Left ventricle myocardium inferior (tissue), 1 donor: ENCODE results near the gene TRIM24. TPM values are rescaled to one million over a fixed set of nuclear protein-coding genes. Genes with fewer than 3 reads are reported as not detected.

Source experiments
- DNase-seq: peaks from one replicate; pipeline ENCODE4 v3.0.0-alpha.2; 2020
- H3K27ac ChIP-seq: fragments of 200-600 bp; replicated peaks from 2 replicates; pipeline ENCODE4 v1.8.0; 2021
- H3K27me3 ChIP-seq: fragments of 200-600 bp; 2 replicates; pipeline ENCODE4 v1.8.0; 2021; ENCODE audit warnings: low read depth
- H3K36me3 ChIP-seq: fragments of 200-600 bp; 2 replicates; pipeline ENCODE4 v1.8.0; 2021
- H3K4me1 ChIP-seq: fragments of 200-600 bp; 2 replicates; pipeline ENCODE4 v1.8.0; 2021
- H3K4me3 ChIP-seq: fragments of 200-600 bp; 2 replicates; pipeline ENCODE4 v1.8.0; 2021; ENCODE audit warnings: mild to moderate bottlenecking, moderate library complexity
- H3K9me3 ChIP-seq: fragments of 200-600 bp; replicated peaks from 2 replicates; pipeline ENCODE4 v1.8.0; 2021
- intact Hi-C: fragments of 100-400 bp; cut with micrococcal nuclease; formaldehyde crosslinking; loops from one replicate; pipeline ENCODE4 v1.11.0; 2022
- total RNA-seq: library from RNA; stranded (reverse); fragmentation: NEBNext Ultra II Directional; extraction: Animal tissue kit (Norgen Biotek cat#: 25700); gene quantifications from one replicate; pipeline ENCODE4 v1.2.1, GENCODE V29; 2021
- TF ChIP-seq, protein P1 (sequence below): fragments of 200-600 bp; IDR thresholded peaks from 2 replicates; pipeline ENCODE4 v1.8.0; 2021; ENCODE audit warnings: antibody characterized with exemption, mild to moderate bottlenecking, borderline replicate concordance
- donor health status: DM: no; HTN: yes; CAD: no; lungs with severe emphysema.

TRIM24 gene
- total RNA-seq, 1 donor from 2014 or later, result 18.8 TPM

DNA sequence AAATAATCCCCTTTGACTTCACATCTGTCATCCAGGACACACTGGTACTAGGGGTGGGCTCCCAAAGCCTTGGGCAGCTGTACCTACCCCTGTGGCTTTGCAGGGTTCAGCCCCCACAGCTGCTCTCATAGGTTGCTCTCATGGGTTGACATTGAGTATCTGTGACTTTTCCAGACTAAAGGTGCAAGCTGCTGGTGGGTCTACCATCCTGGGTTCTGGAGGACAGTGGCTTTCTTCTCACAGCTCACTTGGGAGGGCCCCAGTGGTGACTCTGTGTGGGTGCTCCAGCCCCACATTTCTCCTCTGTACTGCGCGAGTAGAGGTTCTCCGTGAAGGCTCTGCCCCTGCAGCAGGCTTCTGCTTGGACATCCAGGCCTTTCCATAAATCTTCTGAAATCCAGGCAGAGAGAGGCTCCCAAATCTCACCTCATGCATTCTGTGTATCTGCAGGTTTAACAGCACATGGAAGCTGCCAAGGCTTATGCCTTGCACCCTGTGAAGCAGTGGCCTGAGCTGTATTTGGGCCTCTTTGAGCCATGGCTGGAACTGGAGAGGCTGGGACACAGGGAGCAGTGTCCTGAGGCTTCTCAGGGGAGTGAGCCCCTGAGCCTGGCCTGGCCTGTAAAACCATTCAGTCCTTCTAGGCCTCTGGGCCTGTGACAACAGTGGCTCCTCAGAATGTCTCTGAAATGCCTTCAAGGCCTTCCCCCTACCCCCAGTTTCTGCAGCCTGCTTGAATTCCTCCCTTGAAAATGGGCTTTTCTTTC lies 52.2 kb downstream of the TRIM24 start:
- Histone ChIP-seq H3K4me1 (peaks cover 15% of the 10 kb centered on the region), H3K36me3 (peaks cover 29% of the 10 kb centered on the region), H3K27ac (no peak overlapping the region), H3K27me3 (no peaks in the 10 kb centered on the region), H3K9me3 (no peaks in the 10 kb centered on the region), H3K4me3 (no peak overlapping the region)
- intact Hi-C loops, result no loop called here
- TF ChIP-seq, protein P1, sequence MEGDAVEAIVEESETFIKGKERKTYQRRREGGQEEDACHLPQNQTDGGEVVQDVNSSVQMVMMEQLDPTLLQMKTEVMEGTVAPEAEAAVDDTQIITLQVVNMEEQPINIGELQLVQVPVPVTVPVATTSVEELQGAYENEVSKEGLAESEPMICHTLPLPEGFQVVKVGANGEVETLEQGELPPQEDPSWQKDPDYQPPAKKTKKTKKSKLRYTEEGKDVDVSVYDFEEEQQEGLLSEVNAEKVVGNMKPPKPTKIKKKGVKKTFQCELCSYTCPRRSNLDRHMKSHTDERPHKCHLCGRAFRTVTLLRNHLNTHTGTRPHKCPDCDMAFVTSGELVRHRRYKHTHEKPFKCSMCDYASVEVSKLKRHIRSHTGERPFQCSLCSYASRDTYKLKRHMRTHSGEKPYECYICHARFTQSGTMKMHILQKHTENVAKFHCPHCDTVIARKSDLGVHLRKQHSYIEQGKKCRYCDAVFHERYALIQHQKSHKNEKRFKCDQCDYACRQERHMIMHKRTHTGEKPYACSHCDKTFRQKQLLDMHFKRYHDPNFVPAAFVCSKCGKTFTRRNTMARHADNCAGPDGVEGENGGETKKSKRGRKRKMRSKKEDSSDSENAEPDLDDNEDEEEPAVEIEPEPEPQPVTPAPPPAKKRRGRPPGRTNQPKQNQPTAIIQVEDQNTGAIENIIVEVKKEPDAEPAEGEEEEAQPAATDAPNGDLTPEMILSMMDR, result no peak
- DNase-seq, result no peak

DNA sequence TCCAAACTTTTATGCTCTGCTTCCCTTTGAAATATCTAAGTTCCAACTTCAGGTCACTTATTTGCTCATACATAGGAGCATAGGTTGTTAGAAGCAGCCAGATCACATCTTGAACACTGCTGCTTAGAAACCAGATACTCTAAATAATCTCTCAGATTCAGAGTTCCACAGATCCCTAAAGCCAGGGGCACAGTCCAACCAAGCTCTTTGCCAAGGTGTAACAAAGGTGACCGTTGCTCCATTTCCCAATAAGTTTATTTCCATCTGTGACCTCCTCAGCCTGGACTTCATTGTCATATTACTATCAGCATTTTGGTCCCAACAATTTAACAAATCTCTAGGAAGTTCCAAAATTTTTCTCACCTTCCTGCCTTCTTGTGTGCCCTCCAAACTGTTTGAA lies 52.8 kb downstream of the TRIM24 start:
- Histone ChIP-seq H3K4me3 (no peak overlapping the region), H3K9me3 (no peaks in the 10 kb centered on the region)
- TF ChIP-seq, protein P1, result no peak

DNA sequence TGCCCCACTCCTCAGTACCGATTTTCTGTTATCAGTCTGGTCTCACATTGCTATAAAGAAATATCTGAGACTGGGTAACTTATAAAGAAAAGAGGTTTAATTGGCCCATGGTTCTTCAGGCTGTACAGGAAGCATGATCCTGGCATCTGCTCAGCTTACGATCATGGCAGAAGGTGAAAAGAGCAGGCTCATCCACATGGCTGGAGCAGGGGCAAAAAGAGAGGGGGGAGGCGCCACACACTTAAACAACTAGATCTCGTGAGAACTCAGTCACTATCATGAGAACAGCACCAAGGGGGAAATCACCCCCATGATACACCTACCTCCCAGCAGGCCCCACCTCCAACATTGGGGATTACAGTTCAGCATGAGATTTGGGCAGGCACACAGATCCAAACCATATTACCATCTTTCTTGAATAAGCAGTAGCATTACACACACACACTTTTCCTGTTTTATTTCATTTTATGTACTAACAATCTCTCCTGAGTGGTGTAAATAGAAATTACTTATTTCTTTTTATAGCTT lies 53.3 kb downstream of the TRIM24 start:
- intact Hi-C loops, result no loop called here

More for the DNA sequence above, 52.8 kb downstream of the TRIM24 start:
- Histone ChIP-seq H3K4me1 (peaks cover 15% of the 10 kb centered on the region), H3K27ac (no peak overlapping the region), H3K27me3 (no peaks in the 10 kb centered on the region), H3K36me3 (peaks cover 34% of the 10 kb centered on the region)
- intact Hi-C loops, result no loop called here
- no peak for DNase-seq

GRCh38 chr7:138514044-138514443 lies 54.0 kb downstream of the TRIM24 start:
- Histone ChIP-seq H3K9me3 (no peaks in the 10 kb centered on the region), H3K4me1 (peaks cover 15% of the 10 kb centered on the region), H3K36me3 (peaks cover 40% of the 10 kb centered on the region), H3K27ac (no peak overlapping the region), H3K27me3 (no peaks in the 10 kb centered on the region), H3K4me3 (no peak overlapping the region)
- intact Hi-C loops, result no loop called here
- TF ChIP-seq, protein P1, result no peak
- DNase-seq, result no peak

More for the DNA sequence above, 53.3 kb downstream of the TRIM24 start:
- Histone ChIP-seq H3K9me3 (no peaks in the 10 kb centered on the region), H3K27me3 (no peaks in the 10 kb centered on the region), H3K4me1 (peaks cover 15% of the 10 kb centered on the region), H3K4me3 (no peak overlapping the region), H3K27ac (no peak overlapping the region), H3K36me3 (peaks cover 34% of the 10 kb centered on the region)
- no peak for DNase-seq
- TF ChIP-seq, protein P1, result no peak

DNA sequence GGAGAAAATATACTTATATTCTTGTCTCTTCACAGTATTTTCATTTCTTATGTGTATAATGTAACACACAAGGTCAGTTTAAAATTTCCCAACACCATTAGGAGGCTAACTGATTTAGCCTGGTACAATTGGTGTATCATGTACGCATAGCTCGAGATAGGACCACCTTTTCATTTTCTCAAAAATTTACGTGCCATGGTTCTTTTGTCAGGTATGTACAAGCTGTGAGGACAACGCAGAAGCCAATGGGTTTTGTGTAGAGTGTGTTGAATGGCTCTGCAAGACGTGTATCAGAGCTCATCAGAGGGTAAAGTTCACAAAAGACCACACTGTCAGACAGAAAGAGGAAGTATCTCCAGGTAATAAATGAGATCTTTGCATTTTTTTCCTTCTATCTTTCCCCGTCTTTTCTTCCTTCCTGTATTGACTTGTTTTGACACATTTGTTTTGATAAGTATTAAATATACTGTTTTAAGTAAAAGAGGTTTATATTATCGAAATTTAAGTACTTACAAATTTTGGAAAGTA lies 55.0 kb downstream of the TRIM24 start:
- H3K36me3 ChIP-seq, result peaks cover 51% of the 10 kb centered on the region
- intact Hi-C loops, result no loop called here
- peaks cover 15% of the 10 kb centered on the region for H3K4me1 ChIP-seq

More for the DNA sequence above, 55.0 kb downstream of the TRIM24 start:
- TF ChIP-seq, protein P1, result no peak
- H3K27me3 ChIP-seq, result no peaks in the 10 kb centered on the region
- no peaks in the 10 kb centered on the region for H3K9me3 ChIP-seq
- no peak overlapping the region for H3K27ac ChIP-seq
- no peak for DNase-seq
- no peak overlapping the region for H3K4me3 ChIP-seq
